GM19324 (cell line): ENCODE measurements around the gene OR8J3.
"Not testable (repeated sequence)": the region's sequence is repeated elsewhere in the genome, so short reads cannot be mapped to it uniquely, and the experiment has no call there.

Source experiments
- ATAC-seq: cut with Tn5 transposase; IDR thresholded peaks from one replicate; pipeline ENCODE4 v1.9.1; 2021; ENCODE audit warnings: mild to moderate bottlenecking, moderate library complexity; ENCODE audit not compliant: unreplicated experiment, low FRiP score

OR8J3 gene

DNA sequence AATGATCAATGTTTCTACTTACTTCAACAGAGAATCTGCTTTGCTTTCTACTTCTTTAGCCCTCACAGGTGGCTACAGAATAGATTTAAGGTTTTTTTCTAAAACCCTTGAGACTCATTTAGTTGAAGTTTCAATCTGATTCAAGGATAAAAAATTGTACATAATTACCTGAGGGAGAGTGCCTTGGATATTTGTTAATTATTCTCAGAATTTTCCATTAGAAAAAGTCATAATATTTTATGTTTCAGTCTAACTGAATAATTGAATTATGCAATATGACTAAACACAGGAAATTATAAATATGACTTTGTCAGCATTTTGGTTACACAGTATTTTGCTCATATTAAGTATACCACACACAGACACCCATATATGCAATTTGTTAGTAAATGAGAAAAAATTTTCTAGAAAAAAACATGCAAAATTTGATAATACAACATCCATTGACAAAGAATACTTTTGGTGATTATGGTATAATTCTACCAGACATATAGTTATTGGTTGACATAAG lies at the start of gene OR8J3:
OR8J3 (minus strand) TSS at position 51 of the 511 bp plus-strand sequence. CDS start 2,483 bp downstream, outside the sequence.
- ATAC-seq, result no peak

DNA sequence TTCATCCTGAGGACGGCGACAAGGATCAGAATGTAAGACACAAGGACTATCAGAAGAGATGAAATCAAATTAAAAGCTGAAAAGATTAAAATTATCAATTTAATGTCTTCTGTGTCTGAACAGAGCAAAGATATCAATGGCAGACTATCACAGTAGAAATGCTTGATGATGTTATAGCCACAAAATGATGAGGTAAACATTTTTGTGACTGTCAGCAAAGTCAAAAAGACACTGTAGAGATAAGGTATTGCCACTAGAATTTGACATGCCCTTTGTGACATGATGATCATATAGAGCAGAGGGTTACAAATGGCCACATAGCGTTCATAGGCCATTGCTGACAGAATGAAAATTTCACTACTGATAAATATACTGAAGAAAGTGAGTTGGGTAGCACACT lies 48.6 kb upstream of the OR8J3 start:
- ATAC-seq, result no peak

- no peak for ATAC-seq
These were observed 43.5 kb upstream of the OR8J3 start for GRCh38 chr11:56183459-56183858.

DNA sequence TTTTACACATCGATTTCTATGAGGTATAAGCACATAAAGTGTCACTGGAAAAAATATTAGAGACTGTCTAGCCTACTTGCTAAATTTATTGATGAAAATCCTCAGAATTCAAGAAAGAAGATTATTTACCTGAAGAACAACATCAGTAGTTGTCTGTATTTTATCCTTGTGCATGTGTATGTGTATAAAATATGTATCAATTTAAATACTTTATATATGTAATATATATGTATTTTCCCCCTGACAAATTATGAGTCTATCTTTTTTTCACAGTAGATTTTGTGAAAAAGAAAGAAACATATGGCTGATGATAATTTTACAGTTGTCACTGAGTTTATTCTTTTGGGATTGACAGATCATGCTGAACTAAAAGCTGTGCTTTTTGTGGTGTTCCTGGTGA lies 36.3 kb upstream of the OR8J3 start, which contains the start of gene OR5J2:
OR5J2 (plus strand) TSS at position 301 of the 400 bp plus-strand sequence; CDS start at position 301, 0 bp downstream.
- ATAC-seq, result no peak

DNA sequence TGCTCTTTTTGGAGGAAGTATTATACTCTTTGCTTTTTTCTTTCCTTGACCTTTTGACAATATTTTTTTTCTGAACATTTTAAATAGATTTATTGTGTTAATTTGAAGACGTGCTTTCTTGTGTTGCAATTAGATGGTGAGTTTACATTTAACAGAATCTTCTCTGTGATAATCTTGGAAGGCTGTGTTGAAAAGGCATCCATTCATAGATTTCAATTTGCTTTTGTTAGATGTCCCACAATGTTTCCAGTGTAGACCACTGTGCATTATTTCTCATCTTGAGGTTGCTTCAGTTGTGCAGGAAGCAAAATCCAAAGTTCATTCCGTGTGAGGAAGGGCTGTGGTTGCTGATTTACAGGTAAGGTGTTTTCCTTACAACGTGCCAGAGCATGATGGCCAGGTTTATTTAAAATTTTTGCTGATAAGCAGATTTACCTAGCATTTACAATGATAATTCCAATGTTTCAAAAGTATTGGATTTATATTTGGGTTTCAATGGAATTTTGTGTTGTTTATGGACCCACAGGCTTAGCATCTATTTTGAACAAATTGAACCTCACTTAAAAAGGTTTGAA lies 32.3 kb upstream of the OR8J3 start:
- no peak for ATAC-seq

- ATAC-seq, result no peak
These were observed 23.8 kb upstream of the OR8J3 start for GRCh38 chr11:56163804-56164203.

- no peak for ATAC-seq
These were observed 20.2 kb upstream of the OR8J3 start, which contains the start of gene OR8K5 for GRCh38 chr11:56160217-56160616. Gene OR8K5, minus strand, starts transcription at chr11:56160317. Its CDS starts 0 bp downstream, at chr11:56160317.

DNA sequence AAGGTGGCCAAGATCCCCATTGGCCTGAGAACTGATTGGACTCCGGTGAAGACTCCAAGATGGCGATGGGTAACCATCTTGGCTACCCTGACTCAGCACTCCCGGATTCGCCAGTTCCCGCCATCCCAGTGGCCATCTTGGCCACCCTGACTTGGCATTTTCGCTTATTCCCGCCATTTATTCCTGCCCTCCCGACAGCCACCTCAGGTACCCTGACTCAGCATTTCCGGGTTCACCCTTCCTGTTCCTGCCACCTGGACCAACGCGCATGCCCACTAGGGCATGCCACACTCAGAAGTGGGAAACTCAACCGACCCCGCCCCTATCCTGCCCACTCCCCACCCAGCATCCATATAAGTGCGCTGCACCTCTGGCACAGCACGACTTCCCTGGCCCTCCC lies 12.3 kb upstream of the OR8J3 start:
- no peak for ATAC-seq

DNA sequence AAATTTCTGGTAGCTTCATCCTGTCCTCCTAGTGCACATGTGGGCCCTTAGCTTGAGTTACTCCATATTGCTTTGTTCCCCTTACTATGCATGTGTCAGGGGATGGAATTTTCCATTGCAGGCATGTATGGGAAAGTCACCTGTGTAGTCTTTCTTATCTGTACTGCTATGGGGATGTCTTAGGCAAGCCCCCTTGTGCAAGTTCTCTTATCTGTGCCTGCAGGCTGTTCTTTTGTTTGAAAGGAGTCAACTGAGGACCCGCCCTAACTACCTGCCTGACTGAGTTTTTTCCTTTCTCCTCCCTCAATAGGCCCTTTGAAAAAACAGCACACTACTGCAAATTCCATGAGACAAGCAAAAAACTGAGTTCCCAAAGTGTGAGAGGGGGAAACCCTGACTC lies 11.4 kb upstream of the OR8J3 start:
- no peak for ATAC-seq

DNA sequence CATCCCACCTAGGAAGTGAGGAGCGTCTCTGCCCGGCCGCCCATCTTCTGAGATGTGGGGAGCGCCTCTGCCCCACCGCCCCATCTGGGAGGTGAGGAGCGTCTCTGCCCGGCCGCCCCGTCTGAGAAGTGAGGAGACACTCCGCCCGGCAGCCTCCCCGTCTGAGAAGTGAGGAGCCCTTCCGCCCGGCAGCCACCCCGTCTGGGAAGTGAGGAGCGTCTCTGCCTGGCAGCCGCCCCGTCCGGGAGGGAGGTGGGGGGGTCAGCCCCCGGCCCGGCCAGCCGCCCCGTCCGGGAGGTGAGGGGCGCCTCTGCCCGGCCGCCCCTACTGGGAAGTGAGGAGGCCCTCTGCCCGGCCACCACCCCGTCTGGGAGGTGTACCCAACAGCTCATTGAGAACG lies 3.7 kb upstream of the OR8J3 start:
- ATAC-seq, result not testable (repeated sequence)

GRCh38 chr11:56122073-56122472 lies 17.9 kb downstream of the OR8J3 start, which contains the start of gene OR8H3:
Gene OR8H3, plus strand, starts transcription at chr11:56122373. Its CDS starts 0 bp downstream, at chr11:56122373.
- no peak for ATAC-seq

- ATAC-seq, result no peak
These were observed 36.7 kb downstream of the OR8J3 start, which contains the start of gene OR8H2 for GRCh38 chr11:56103210-56103737. Gene OR8H2, plus strand, starts transcription at chr11:56103687. Its CDS starts 1,356 bp downstream, at chr11:56105043.

DNA sequence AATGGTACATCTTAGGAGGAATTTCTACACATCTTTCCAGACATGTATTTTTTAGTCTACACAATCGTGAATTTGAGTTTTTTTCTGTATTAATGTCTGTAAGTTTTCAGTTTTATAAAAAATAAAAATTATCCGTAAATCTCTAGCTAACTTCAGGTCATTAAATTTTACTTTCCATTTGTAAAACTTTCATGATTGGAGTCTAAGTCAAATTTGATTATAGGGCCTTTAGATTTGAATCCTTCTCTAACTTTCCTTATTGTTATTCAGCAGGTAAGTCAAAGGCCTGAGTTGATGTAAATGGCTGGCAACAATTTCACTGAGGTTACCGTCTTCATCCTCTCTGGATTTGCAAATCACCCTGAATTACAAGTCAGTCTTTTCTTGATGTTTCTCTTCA lies 47.0 kb downstream of the OR8J3 start, which contains the start of gene OR8I2:
OR8I2 (plus strand) TSS at position 301 of the 400 bp plus-strand sequence; CDS start at position 301, 0 bp downstream.
- ATAC-seq, result no peak

DNA sequence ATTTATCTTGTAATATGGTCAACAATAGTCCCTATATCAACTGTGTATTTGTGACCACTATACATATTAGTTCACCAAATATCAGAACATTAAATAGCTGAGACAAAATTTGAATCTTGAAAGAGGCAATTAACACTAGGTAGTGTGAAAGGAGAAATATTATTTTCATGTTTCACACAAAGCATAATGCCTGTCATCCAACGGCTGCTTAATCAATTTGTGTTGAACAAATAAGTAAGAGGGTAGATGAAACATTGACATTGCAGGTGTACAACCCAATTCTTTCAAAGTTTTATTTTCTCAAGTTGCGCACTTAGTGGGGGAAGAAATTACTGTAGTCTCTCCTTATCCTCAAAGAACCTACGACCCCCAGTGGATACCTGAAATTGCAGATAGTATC lies 50.3 kb downstream of the OR8J3 start:
- ATAC-seq, result no peak
